ENCODE measurements around the gene RAB3IL1. TPM values are rescaled to one million over a fixed set of nuclear protein-coding genes. Genes with fewer than 3 reads are reported as not detected.
A peak's percentile ranks its signal among the peaks of the same experiment; 100 is the strongest.

Gene RAB3IL1
- total RNA-seq, 4 donors from 2014 or later: 14.0 to 31.5 (median 14.2) TPM

DNA sequence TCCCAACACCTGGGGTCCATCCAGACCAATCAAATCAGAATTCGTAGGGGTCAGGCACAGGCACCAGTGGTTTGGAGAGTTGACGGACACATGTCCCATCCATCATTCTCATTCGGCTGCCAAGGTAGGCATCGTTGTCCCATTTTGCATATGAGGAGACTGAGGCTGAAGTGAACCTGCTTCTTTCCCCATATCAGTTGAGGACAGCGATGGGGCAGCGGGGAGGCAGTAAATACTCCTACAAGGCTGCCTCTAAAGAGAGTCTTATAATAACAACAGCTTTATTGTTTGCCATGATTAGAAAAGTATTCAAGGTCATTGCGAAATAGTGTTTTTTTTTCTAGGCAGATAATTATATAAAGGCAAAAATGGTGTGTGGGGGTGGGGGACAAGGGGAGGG is 31.1 kb upstream of the RAB3IL1 start:
- Histone ChIP-seq H3K27me3 (peaks cover 0 to 13% (median 0%) of the 10 kb centered on the region in 4 donors), H3K4me3 (no peak overlapping the region), H3K9me3 (no peaks in the 10 kb centered on the region), H3K36me3 (no peaks in the 10 kb centered on the region), H3K4me1 (peaks cover 13 to 34% (median 31%) of the 10 kb centered on the region in 4 donors), H3K27ac (replicated peaks in 1 of 4) (no peak overlapping the region)
- DNase-seq (ENCODE audit: extremely low spot score): no peak
- 85% methylated on average over 7 of the region's 7 CpGs for WGBS
- no peak for TF ChIP-seq EP300 (IDR thresholded peaks at IDR 0.05)
- TF ChIP-seq POLR2A (IDR thresholded peaks at IDR 0.05; ENCODE audit: low read depth): no peak
- TF ChIP-seq, protein P1, sequence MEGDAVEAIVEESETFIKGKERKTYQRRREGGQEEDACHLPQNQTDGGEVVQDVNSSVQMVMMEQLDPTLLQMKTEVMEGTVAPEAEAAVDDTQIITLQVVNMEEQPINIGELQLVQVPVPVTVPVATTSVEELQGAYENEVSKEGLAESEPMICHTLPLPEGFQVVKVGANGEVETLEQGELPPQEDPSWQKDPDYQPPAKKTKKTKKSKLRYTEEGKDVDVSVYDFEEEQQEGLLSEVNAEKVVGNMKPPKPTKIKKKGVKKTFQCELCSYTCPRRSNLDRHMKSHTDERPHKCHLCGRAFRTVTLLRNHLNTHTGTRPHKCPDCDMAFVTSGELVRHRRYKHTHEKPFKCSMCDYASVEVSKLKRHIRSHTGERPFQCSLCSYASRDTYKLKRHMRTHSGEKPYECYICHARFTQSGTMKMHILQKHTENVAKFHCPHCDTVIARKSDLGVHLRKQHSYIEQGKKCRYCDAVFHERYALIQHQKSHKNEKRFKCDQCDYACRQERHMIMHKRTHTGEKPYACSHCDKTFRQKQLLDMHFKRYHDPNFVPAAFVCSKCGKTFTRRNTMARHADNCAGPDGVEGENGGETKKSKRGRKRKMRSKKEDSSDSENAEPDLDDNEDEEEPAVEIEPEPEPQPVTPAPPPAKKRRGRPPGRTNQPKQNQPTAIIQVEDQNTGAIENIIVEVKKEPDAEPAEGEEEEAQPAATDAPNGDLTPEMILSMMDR (IDR thresholded peaks at IDR 0.05): no peak
- TF ChIP-seq POLR2AphosphoS5 (IDR thresholded peaks at IDR 0.05): no peak
- intact Hi-C loops (cut with DNase I): loop anchor here (5.0 kb wide), 1 partner anchor 146 kb away; no protein-coding TSS in a partner anchor

DNA sequence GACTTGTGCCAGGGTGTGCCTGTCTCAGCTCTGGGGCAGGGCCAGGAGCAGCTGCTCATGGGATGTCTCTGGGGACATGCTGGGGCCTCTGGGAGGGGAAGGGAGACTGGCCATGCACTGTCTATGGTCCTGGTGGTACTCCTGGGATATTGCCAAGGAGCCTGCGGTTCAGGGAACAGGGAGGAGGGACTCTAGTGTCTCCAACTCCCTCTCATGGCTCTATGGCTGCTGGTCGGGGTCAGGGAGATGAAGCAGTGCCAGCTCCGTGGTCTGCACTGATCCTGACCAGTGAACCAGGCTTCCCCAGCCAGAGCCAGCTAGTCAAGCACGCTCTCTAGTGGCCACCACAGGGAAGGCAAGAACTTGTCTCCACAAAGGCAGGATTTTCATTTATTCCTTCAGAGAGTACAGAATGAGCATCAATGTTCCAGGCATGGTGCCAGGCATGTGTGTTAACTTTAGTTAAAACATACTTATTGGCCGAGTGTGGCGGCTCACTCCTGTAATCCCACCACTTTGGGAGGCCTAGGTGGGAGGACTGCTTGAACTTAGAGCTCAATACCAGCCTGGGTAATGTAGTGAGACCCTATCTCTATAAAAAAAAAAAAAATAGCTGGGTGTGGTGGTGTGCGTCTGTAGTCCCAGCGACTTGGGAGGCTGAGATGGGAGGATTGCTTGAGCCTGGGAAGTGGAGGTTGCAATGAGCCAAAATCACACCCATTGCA is 30.3 kb upstream of the RAB3IL1 start:
- no peaks in the 10 kb centered on the region for H3K9me3 ChIP-seq
- intact Hi-C loops (cut with DNase I): loop anchor here (1.0 to 5.0 kb wide), 2 partner anchors 48 to 145 kb away; no protein-coding TSS in a partner anchor
- DNase-seq (ENCODE audit: extremely low spot score): peak; percentile 98
- H3K36me3 ChIP-seq: no peaks in the 10 kb centered on the region
- 5% methylated on average over 8 of the region's 8 CpGs for WGBS
- H3K27ac ChIP-seq (replicated peaks in 1 of 4): peak overlapping the region in 1 of 4 donors; percentile 38
- peaks cover 0 to 9% (median 0%) of the 10 kb centered on the region in 4 donors for H3K27me3 ChIP-seq
- H3K4me3 ChIP-seq: no peak overlapping the region
- H3K4me1 ChIP-seq: peaks cover 13 to 34% (median 31%) of the 10 kb centered on the region in 4 donors
- TF ChIP-seq, protein P1 (IDR thresholded peaks at IDR 0.05): peak; percentile 90 to 98 (median 95)
- TF ChIP-seq EP300 (IDR thresholded peaks at IDR 0.05) (no peak), POLR2AphosphoS5 (IDR thresholded peaks at IDR 0.05) (peak in 1 of 2 donors; percentile 58)

DNA sequence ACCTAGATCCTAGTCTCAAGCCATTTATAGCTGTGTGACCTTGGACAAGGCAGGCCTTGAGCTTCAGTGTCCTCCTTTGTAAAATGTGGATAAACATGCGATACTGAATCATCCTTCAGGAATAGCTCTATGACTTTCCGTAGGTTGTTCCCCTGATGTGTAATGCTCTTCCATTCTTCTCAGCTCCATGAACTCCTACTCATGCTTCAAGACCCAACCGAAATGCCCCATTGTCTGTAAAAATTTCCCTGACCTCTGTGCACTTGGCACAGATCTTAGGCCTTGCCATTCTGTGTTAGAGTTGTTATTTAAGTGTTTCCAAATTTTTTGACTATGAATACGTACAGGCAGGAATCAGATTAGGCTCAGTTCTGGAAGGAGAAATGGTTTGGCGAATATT is 29.5 kb upstream of the RAB3IL1 start:
- Histone ChIP-seq H3K27ac (replicated peaks in 1 of 4) (no peak overlapping the region), H3K36me3 (no peaks in the 10 kb centered on the region), H3K4me1 (peaks cover 13 to 34% (median 31%) of the 10 kb centered on the region in 4 donors), H3K9me3 (no peaks in the 10 kb centered on the region), H3K4me3 (no peak overlapping the region), H3K27me3 (peaks cover 0 to 6% (median 0%) of the 10 kb centered on the region in 4 donors)
- TF ChIP-seq, protein P1 (IDR thresholded peaks at IDR 0.05): no peak
- TF ChIP-seq EP300 (IDR thresholded peaks at IDR 0.05): no peak
- TF ChIP-seq POLR2A (IDR thresholded peaks at IDR 0.05; ENCODE audit: low read depth): no peak
- no peak for TF ChIP-seq POLR2AphosphoS5 (IDR thresholded peaks at IDR 0.05)
- 93% methylated on average over 5 of the region's 5 CpGs for WGBS
- no peak for DNase-seq (ENCODE audit: extremely low spot score)
- intact Hi-C loops (cut with DNase I): loop anchor here (1.0 to 5.0 kb wide), 2 partner anchors 48 to 145 kb away; no protein-coding TSS in a partner anchor

DNA sequence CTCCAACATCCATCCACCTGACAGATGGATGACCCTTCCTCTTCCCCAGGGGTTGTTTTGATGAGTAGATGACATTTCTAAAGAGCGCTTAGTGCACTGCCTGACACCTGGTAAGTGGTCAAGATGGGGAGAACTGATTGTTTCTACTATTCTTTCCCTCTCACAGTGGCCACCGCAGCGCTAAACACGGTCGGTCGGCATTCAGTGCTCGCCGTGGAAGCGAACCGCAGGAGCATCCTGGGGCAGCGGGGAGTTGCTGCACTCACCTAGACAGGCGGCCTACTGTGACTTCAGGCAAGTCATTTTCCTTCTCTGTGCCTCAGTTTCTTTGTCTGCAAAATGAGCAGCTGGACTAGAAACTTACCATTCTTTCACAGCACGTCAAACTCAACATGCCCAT is 27.8 kb upstream of the RAB3IL1 start:
- no peak for TF ChIP-seq EP300 (IDR thresholded peaks at IDR 0.05)
- no peaks in the 10 kb centered on the region for H3K9me3 ChIP-seq
- no peaks in the 10 kb centered on the region for H3K27me3 ChIP-seq
- peaks cover 13 to 31% (median 30%) of the 10 kb centered on the region in 4 donors for H3K4me1 ChIP-seq
- no peak for DNase-seq (ENCODE audit: extremely low spot score)
- 94% methylated on average over 13 of the region's 13 CpGs for WGBS
- no peak overlapping the region for H3K27ac ChIP-seq (replicated peaks in 1 of 4)
- H3K4me3 ChIP-seq: no peak overlapping the region
- intact Hi-C loops (cut with DNase I): loop anchor here (5.0 kb wide), 1 partner anchor 143 kb away; no protein-coding TSS in a partner anchor
- no peaks in the 10 kb centered on the region for H3K36me3 ChIP-seq

DNA sequence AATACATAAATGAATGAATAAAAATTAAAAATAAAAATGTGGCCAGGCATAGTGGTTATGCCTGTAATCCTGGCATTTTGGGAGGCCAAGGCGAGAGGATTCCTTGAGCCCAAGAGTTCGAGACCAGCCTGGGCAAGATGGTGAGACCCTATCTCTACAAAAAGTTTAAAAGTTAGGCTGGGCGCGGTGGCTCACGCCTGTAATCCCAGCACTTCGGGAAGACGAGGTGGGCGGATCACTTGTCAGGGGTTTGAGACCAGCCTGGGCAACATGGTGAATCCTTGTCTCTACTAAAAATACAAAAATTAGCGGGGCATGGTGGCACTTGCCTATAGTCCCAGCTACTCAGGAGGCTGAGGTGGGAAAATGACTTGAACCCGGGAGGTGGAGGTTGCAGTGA is 23.1 kb upstream of the RAB3IL1 start:
- Histone ChIP-seq H3K4me3 (no peak overlapping the region), H3K27me3 (no peaks in the 10 kb centered on the region), H3K36me3 (no peaks in the 10 kb centered on the region), H3K27ac (replicated peaks in 1 of 4) (no peak overlapping the region), H3K9me3 (peaks cover 0 to 17% (median 10%) of the 10 kb centered on the region in 4 donors), H3K4me1 (no peaks in the 10 kb centered on the region)
- DNase-seq (ENCODE audit: extremely low spot score): no peak
- 96% methylated on average over 10 of the region's 10 CpGs for WGBS
- intact Hi-C loops (cut with DNase I): no loop called here
- TF ChIP-seq EP300 (IDR thresholded peaks at IDR 0.05): no peak
- no peak for TF ChIP-seq POLR2AphosphoS5 (IDR thresholded peaks at IDR 0.05)
- TF ChIP-seq, protein P1 (IDR thresholded peaks at IDR 0.05): no peak
- TF ChIP-seq POLR2A (IDR thresholded peaks at IDR 0.05; ENCODE audit: low read depth): no peak
